Fibroblast of villous mesenchyme (primary cell): ENCODE measurements around the gene WASF2. TPM values are rescaled to one million over a fixed set of nuclear protein-coding genes. Genes with fewer than 3 reads are reported as not detected.

Experiments
- DNase-seq: peaks from one replicate; pipeline ENCODE4 v3.0.0-alpha.2; 2010; ENCODE audit warnings: low read depth
- H3K4me3 ChIP-seq: 2 replicates; pipeline ENCODE4 v1.5.1; 2011; ENCODE audit warnings: low read depth, mild to moderate bottlenecking, low read length
- CTCF ChIP-seq: IDR thresholded peaks from 2 replicates; pipeline ENCODE4 v1.5.1; 2012; ENCODE audit warnings: low read depth, mild to moderate bottlenecking, low read length; ENCODE audit not compliant: insufficient read depth
- total RNA-seq: library from RNA; depleted of rRNA; stranded (reverse); fragments of >200 nt; gene quantifications from 2 replicates; pipeline ENCODE4 v1.2.3, GENCODE V29; 2012

Gene WASF2
- total RNA-seq, 1 donor = 16.0 TPM

- no peak for TF ChIP-seq CTCF
- peak; percentile 84 for DNase-seq
- peak overlapping the region; percentile 48 for H3K4me3 ChIP-seq
Measured at GRCh38 chr1:27525296-27526272, 35.6 kb upstream of the WASF2 start.

GRCh38 chr1:27523337-27524020 lies 33.5 kb upstream of the WASF2 start:
- no peak for TF ChIP-seq CTCF
- H3K4me3 ChIP-seq = no peak overlapping the region
- no peak for DNase-seq

- peak; percentile 32 for TF ChIP-seq CTCF
- peak; percentile 44 for DNase-seq
- H3K4me3 ChIP-seq = no peak overlapping the region
Measured at GRCh38 chr1:27522432-27523336, 32.7 kb upstream of the WASF2 start.

GRCh38 chr1:27521861-27522431 lies 32.0 kb upstream of the WASF2 start:
- DNase-seq = no peak
- no peak for TF ChIP-seq CTCF
- no peak overlapping the region for H3K4me3 ChIP-seq

- no peak overlapping the region for H3K4me3 ChIP-seq
- TF ChIP-seq CTCF = no peak
- no peak for DNase-seq
Measured at GRCh38 chr1:27521336-27521831, 31.4 kb upstream of the WASF2 start.

- no peak overlapping the region for H3K4me3 ChIP-seq
- DNase-seq = no peak
- TF ChIP-seq CTCF = no peak
Measured at GRCh38 chr1:27520651-27521050, 30.7 kb upstream of the WASF2 start.
